MCF 10A (cell line): ENCODE measurements around the gene DNM3. TPM values are rescaled to one million over a fixed set of nuclear protein-coding genes. Genes with fewer than 3 reads are reported as not detected.
A peak's percentile ranks its signal among the peaks of the same experiment; 100 is the strongest.

Source experiments
- BruUV-seq: library from RNA; stranded (reverse); fragments of 400-500 nt; replicated peaks from 2 replicates; lab custom pipeline; 2021; lab: Mats Ljungman, UMichigan
- CTCF ChIA-PET: fragments of 300-600 bp; sonication (Branson Sonifier 250); formaldehyde crosslinking; extraction: SDS; loops from one replicate; lab custom pipeline; 2021; ENCODE audit warnings: antibody characterized with exemption, inconsistent platforms; lab: Yijun Ruan, JAX
- POLR2A ChIA-PET: fragments of 300-600, 350-650 bp; sonication (Branson Sonifier 250); formaldehyde crosslinking; extraction: SDS; loops from one replicate; lab custom pipeline; 2020; ENCODE audit warnings: antibody characterized with exemption, inconsistent platforms; lab: Yijun Ruan, JAX
- DNase-seq: peaks from one replicate; pipeline ENCODE4 v3.0.0-alpha.2; 2018; ENCODE audit not compliant: unreplicated experiment
- H3K27ac Mint-ChIP-seq: one replicate; pipeline ENCODE4 v1.8.0; 2022; ENCODE audit warnings: mild to moderate bottlenecking, low read depth, mixed read lengths; ENCODE audit not compliant: unreplicated experiment
- H3K27me3 Mint-ChIP-seq: one replicate; pipeline ENCODE4 v1.8.0; 2022; ENCODE audit warnings: mixed read lengths; ENCODE audit not compliant: insufficient read depth, unreplicated experiment
- H3K36me3 Mint-ChIP-seq: one replicate; pipeline ENCODE4 v1.8.0; 2022; ENCODE audit warnings: mild to moderate bottlenecking, moderate library complexity, mixed read lengths; ENCODE audit not compliant: insufficient read depth, unreplicated experiment
- H3K4me1 Mint-ChIP-seq: one replicate; pipeline ENCODE4 v1.8.0; 2022; ENCODE audit warnings: mixed read lengths; ENCODE audit not compliant: insufficient read depth, unreplicated experiment
- H3K4me3 Mint-ChIP-seq: one replicate; pipeline ENCODE4 v1.8.0; 2022; ENCODE audit warnings: mild to moderate bottlenecking, moderate library complexity, mixed read lengths; ENCODE audit not compliant: unreplicated experiment
- H3K9me3 Mint-ChIP-seq: one replicate; pipeline ENCODE4 v1.8.0; 2022; ENCODE audit warnings: mixed read lengths; ENCODE audit not compliant: unreplicated experiment
- intact Hi-C: fragments of 100-400 bp; cut with micrococcal nuclease; formaldehyde crosslinking; loops from 2 replicates; pipeline ENCODE4 v1.14.1; 2022
- total RNA-seq: library from RNA; stranded (reverse); gene quantifications from 2 replicates; pipeline ENCODE4 v1.2.3, GENCODE V29; 2022
- TF ChIP-seq, protein P1 (sequence below): fragments of 200-600 bp; IDR thresholded peaks from one replicate; pipeline ENCODE4 v1.8.0; 2022; ENCODE audit warnings: antibody characterized with exemption, mild to moderate bottlenecking; ENCODE audit not compliant: unreplicated experiment

The DNM3 gene
- total RNA-seq, 1 experiment from 2014 or later: 0.68 TPM

DNA sequence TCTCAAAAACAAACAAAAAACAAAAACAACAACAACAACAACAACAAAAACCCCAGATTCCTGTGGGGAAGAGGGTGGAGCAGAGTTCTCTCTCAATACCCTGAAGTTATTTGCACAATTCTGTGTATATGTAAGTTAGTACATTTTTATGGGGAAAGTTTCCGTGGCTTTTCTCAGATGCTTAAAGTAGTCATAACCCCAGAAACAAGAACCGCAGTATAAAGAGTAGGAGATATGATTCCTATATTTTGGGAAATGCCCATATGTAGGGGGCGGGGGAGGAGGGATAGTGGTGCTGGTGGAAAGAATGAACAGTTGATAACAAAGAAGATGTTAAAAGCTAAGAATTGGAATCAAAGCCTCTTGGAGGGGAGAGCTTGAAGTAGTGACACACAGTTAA is 131.5 kb downstream of the DNM3 start:
- BruUV-seq: no TSS peak
- no peak for DNase-seq
- ChIA-PET POLR2A (no interaction called here), CTCF (interaction anchor here (0.5 to 19.8 kb wide), 4 partner anchors 11 to 174 kb away, joined by 3 to 1502 read pairs (median 80); no protein-coding TSS in a partner anchor)
- intact Hi-C loops: no loop called here
- TF ChIP-seq, protein P1, sequence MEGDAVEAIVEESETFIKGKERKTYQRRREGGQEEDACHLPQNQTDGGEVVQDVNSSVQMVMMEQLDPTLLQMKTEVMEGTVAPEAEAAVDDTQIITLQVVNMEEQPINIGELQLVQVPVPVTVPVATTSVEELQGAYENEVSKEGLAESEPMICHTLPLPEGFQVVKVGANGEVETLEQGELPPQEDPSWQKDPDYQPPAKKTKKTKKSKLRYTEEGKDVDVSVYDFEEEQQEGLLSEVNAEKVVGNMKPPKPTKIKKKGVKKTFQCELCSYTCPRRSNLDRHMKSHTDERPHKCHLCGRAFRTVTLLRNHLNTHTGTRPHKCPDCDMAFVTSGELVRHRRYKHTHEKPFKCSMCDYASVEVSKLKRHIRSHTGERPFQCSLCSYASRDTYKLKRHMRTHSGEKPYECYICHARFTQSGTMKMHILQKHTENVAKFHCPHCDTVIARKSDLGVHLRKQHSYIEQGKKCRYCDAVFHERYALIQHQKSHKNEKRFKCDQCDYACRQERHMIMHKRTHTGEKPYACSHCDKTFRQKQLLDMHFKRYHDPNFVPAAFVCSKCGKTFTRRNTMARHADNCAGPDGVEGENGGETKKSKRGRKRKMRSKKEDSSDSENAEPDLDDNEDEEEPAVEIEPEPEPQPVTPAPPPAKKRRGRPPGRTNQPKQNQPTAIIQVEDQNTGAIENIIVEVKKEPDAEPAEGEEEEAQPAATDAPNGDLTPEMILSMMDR: no peak
- Mint-ChIP-seq H3K36me3 (no peaks in the 10 kb centered on the region), H3K4me1 (no peaks in the 10 kb centered on the region), H3K27me3 (no peaks in the 10 kb centered on the region), H3K4me3 (no peak overlapping the region), H3K27ac (no peak overlapping the region), H3K9me3 (no peaks in the 10 kb centered on the region)

DNA sequence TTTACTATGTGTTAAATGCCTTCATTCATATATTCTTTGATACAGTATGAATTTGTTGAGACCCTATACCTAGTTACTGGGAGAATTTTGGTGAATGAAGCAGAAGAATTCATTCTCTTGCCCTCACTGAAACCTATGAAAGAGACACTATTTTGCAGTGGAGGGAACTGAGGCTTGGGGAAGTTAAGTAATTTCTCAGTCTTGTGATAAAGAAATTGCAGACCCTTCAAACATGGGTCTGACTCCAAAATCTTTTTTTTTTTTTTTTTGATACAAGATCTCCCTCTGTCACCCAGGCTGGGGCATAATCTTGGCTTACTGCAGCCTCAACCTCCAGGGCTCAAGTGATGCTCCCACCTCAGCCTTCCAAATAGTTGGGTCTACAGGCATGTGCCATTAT is 132.1 kb downstream of the DNM3 start:
- Mint-ChIP-seq H3K4me1 (no peaks in the 10 kb centered on the region), H3K9me3 (no peaks in the 10 kb centered on the region), H3K36me3 (no peaks in the 10 kb centered on the region), H3K27me3 (no peaks in the 10 kb centered on the region), H3K27ac (no peak overlapping the region), H3K4me3 (no peak overlapping the region)
- no TSS peak for BruUV-seq
- POLR2A ChIA-PET: no interaction called here
- intact Hi-C loops: no loop called here
- CTCF ChIA-PET: interaction anchor here (0.6 to 19.8 kb wide), 3 partner anchors 11 to 175 kb away, joined by 3 to 1502 read pairs (median 155); no protein-coding TSS in a partner anchor
- DNase-seq: no peak
- TF ChIP-seq, protein P1: no peak

DNA sequence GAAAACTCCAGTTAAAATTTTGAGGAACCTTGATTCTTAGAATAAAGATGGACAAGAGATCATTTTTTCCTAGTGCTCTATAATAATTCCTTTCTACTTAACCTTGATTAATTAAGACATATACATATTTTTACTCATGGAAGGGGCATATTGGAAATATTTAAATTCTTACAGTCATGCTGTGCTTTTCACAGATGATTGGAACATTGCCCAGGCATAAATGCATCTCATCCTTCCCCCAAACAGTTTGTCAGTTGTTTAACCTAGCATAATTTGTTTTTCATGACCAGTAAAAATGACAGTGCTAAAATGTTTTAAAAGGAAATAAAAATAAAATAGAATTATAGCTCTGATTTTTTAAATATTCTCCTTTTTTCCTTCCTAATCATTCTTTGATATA is 140.0 kb downstream of the DNM3 start:
- Mint-ChIP-seq H3K4me1 (no peaks in the 10 kb centered on the region), H3K27me3 (no peaks in the 10 kb centered on the region), H3K27ac (no peak overlapping the region), H3K36me3 (no peaks in the 10 kb centered on the region), H3K9me3 (no peaks in the 10 kb centered on the region), H3K4me3 (no peak overlapping the region)
- ChIA-PET CTCF (interaction anchor here (0.6 to 19.8 kb wide), 11 partner anchors 10 to 1346 kb away, joined by 3 to 1502 read pairs (median 6); partner anchors contain the start of gene DNM3), POLR2A (interaction anchor here (0.6 to 1.2 kb wide), 3 partner anchors 166 to 181 kb away, joined by 3 read pairs; no protein-coding TSS in a partner anchor)
- no peak for DNase-seq
- TF ChIP-seq, protein P1: no peak
- intact Hi-C loops: loop anchor here (10.0 kb wide), 1 partner anchor 497 kb away; the partner anchor contains the start of gene PRRC2C
- BruUV-seq: no TSS peak

DNA sequence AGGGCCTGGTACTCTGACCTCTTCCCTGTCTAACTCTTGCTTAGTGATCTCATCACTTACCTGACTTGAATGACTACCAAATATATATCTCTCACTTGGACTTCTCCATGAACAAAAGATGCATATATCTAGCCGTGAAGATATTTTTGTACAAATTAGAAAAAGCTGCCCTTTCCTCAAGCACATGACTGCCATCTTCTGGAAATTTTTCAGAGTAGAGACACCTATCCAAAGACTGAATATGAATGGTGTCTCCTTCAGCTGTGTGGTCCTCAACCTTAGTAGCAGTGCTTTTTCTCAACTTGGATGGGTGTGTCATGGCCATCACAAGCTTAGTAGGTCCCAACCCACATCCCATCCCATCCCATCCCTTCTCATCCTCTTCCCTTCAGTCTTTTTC is 142.3 kb downstream of the DNM3 start:
- intact Hi-C loops: loop anchor here (1.0 to 10.0 kb wide), 3 partner anchors 241 to 499 kb away; partner anchors contain the start of genes PRRC2C and VAMP4
- Mint-ChIP-seq H3K4me3 (no peak overlapping the region), H3K4me1 (no peaks in the 10 kb centered on the region), H3K27ac (no peak overlapping the region), H3K27me3 (no peaks in the 10 kb centered on the region), H3K9me3 (no peaks in the 10 kb centered on the region), H3K36me3 (no peaks in the 10 kb centered on the region)
- CTCF ChIA-PET: interaction anchor here (0.5 to 19.8 kb wide), 58 partner anchors 9 to 1928 kb away, joined by 3 to 1502 read pairs (median 4); partner anchors contain the start of genes DNM3, METTL13 and MYOCOS
- POLR2A ChIA-PET: interaction anchor here (0.7 to 4.7 kb wide), 4 partner anchors 142 to 242 kb away, joined by 3 to 54 read pairs (median 4); partner anchors contain the start of genes DNM3 and VAMP4
- BruUV-seq: no TSS peak
- DNase-seq: peak; percentile 52
- TF ChIP-seq, protein P1: peak; percentile 66
